Measurements from ENCODE around the gene UBE2F. TPM values are rescaled to one million over a fixed set of nuclear protein-coding genes. Genes with fewer than 3 reads are reported as not detected.

The UBE2F gene
- total and polyA plus RNA-seq, 2 of the 4 experiments (the other 2 are of a cell fraction): 44.6 to 59.8 TPM

DNA sequence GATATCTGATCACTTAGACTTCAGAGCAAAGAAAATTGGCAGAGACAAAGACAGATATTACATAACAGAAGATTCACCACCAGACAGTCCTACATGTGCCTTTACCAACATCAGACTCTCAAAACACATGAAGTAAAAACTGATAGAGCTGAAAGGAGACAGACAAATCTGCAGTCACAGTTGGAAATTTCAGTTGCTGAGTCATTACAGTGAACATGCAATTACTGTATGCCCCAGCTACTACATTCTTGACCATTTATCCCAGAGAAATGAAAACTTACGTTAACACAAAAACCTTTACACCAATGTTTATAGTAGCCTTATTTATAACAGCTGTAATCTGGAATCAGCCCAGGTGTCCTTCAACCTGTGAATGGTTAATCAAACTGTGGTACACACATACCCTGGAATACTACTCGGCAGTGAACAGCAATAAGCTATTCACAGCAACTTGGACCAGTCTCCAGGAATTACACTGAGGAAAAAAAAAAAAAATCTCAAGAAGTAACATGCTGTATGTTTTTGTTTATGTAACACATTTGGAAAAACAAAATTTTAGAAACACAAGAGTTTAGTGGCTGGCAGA lies 86.5 kb downstream of the UBE2F start:
- peak; percentile 59 for ATAC-seq (ENCODE audit: low read depth)

More for the DNA sequence above, 86.5 kb downstream of the UBE2F start:
- no peak overlapping the region for H4K5ac ChIP-seq (ENCODE audit: low read depth, low read length)
- no peak overlapping the region for H3K14ac ChIP-seq (replicated peaks; ENCODE audit: low read depth, low read length)
- H3K9ac ChIP-seq (ENCODE audit: low read depth, low read length): no peak overlapping the region
- H2BK20ac ChIP-seq (ENCODE audit: low read depth, low read length): no peak overlapping the region
- H4K91ac ChIP-seq (ENCODE audit: insufficient read depth, low read depth, low read length): no peak overlapping the region
- H3K56ac ChIP-seq (ENCODE audit: extremely low read depth, insufficient read depth, low read length): no peak overlapping the region
- H2BK5ac ChIP-seq (ENCODE audit: low read depth, low read length, poor library complexity, severe bottlenecking): no peak overlapping the region
- no peaks in the 10 kb centered on the region for H4K20me1 ChIP-seq (ENCODE audit: insufficient read depth, low read length)
- ChIA-PET POLR2A (ENCODE audit: unreplicated experiment) (no interaction called here), CTCF (no interaction called here)
- H3K9me3 ChIP-seq (ENCODE audit: control insufficient read depth, insufficient read depth, low read length): 0 out of 2 replicates have a peak, but pooled peaks cover 1% of the 10 kb centered on the region
- no peaks in the 10 kb centered on the region for H3K9me1 ChIP-seq (ENCODE audit: insufficient read depth, low read length)
- no peak overlapping the region for H2AK9ac ChIP-seq (replicated peaks; ENCODE audit: low read depth, low read length, poor library complexity)
- H3K18ac ChIP-seq (ENCODE audit: low read depth, low read length): no peak overlapping the region
- H3K4me3 ChIP-seq (ENCODE audit: insufficient read depth, low read depth, low read length): no peak overlapping the region
- no peak overlapping the region for H3K4ac ChIP-seq (ENCODE audit: low read depth, low read length)
- no peak overlapping the region for H3K23ac ChIP-seq (ENCODE audit: low read depth, low read length)
- no peak overlapping the region for H4K8ac ChIP-seq (ENCODE audit: low read depth in 2 of 2, low read length in 2 of 2)
- TF ChIP-seq MAFK (IDR thresholded peaks at IDR 0.05; ENCODE audit: low read depth, low read length) (peak; percentile 21; the same call in 1 of the 2 replicates), NFE2L2 (IDR thresholded peaks at IDR 0.05; ENCODE audit: low read depth, low read length) (peak; percentile 79), SMC3 (IDR thresholded peaks at IDR 0.05; ENCODE audit: low read depth, low read length) (no peak)
- TF ChIP-seq, protein P1, sequence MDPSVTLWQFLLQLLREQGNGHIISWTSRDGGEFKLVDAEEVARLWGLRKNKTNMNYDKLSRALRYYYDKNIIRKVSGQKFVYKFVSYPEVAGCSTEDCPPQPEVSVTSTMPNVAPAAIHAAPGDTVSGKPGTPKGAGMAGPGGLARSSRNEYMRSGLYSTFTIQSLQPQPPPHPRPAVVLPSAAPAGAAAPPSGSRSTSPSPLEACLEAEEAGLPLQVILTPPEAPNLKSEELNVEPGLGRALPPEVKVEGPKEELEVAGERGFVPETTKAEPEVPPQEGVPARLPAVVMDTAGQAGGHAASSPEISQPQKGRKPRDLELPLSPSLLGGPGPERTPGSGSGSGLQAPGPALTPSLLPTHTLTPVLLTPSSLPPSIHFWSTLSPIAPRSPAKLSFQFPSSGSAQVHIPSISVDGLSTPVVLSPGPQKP (IDR thresholded peaks at IDR 0.05; ENCODE audit: borderline replicate concordance, low read depth, low read length): no peak
- H2AFZ ChIP-seq (replicated peaks; ENCODE audit: low read length, poor library complexity): no peak overlapping the region
- H2BK15ac ChIP-seq (ENCODE audit: low read depth, low read length): no peak overlapping the region
- no TSS peak for BruUV-seq (replicated peaks)
- no peak overlapping the region for H2AK5ac ChIP-seq (ENCODE audit: low read depth, low read length)
- H2BK120ac ChIP-seq (ENCODE audit: low read depth, low read length): no peak overlapping the region
- in situ Hi-C loops (cut with MboI; ENCODE audit: low sequenced_read_pairs): no loop called here
- no peaks in the 10 kb centered on the region for H3K4me1 ChIP-seq (ENCODE audit: control insufficient read depth, insufficient read depth, low read length)
- WGBS, 2 experiments (ENCODE audit: extremely low coverage in 2 of 2, insufficient read length in 1 of 2): no CpG with 5 or more reads among the region's 2 CpGs
- no peak overlapping the region for H3K27ac ChIP-seq (ENCODE audit: insufficient read depth, low read length)
- H3K27me3 ChIP-seq (ENCODE audit: control insufficient read depth, insufficient read depth, low read length): no peaks in the 10 kb centered on the region
- intact Hi-C loops (cut with micrococcal nuclease): no loop called here
- no peaks in the 10 kb centered on the region for H3K79me1 ChIP-seq (ENCODE audit: low read depth in 1 of 2, low read length in 2 of 2)
- H3K4me2 ChIP-seq (ENCODE audit: low read depth, low read length): no peak overlapping the region
- H3K36me3 ChIP-seq (ENCODE audit: control insufficient read depth, insufficient read depth, low read length): no peaks in the 10 kb centered on the region
- dilution Hi-C loops (cut with HindIII; ENCODE audit: low sequenced_read_pairs, unreplicated experiment): no loop called here
- DNase-seq: peak; percentile 67
